DND-41 (cell line): ENCODE results near the gene WDR31.

Experiments
- ATAC-seq: fragments of 200-7000 bp; cut with Tn5 transposase; 3 replicates; pipeline ENCODE4 v1.9.1; 2021; ENCODE audit warnings: low read depth; ENCODE audit not compliant: insufficient read depth
- DNase-seq: peaks from one replicate; pipeline ENCODE4 v3.0.0-alpha.2; 2020
- H2AFZ ChIP-seq: 2 replicates; pipeline ENCODE4 v1.6.0; 2012; ENCODE audit warnings: low read depth, low read length
- H3K27ac ChIP-seq: 2 replicates; pipeline ENCODE4 v1.5.1; 2012; ENCODE audit warnings: low read length, inconsistent platforms
- H3K27me3 ChIP-seq: fragments of 200-600 bp; sonication (generic); 2 replicates; pipeline ENCODE4 v1.6.0; 2012; ENCODE audit warnings: low read length, mild to moderate bottlenecking, inconsistent platforms; ENCODE audit not compliant: insufficient read depth, poor library complexity
- H3K36me3 ChIP-seq: 2 replicates; pipeline ENCODE4 v1.5.1; 2012; ENCODE audit warnings: low read length, inconsistent platforms; ENCODE audit not compliant: insufficient read depth
- H3K4me1 ChIP-seq: 2 replicates; pipeline ENCODE4 v1.5.1; 2012; ENCODE audit warnings: mild to moderate bottlenecking, low read length; ENCODE audit not compliant: insufficient read depth
- H3K4me2 ChIP-seq: 2 replicates; pipeline ENCODE4 v1.6.0; 2012; ENCODE audit warnings: mild to moderate bottlenecking, moderate library complexity, low read length, inconsistent platforms; ENCODE audit not compliant: insufficient read depth
- H3K4me3 ChIP-seq, 2 experiments: fragments of 200-600 bp in 1 of 2; shearing (Covaris generic) in 1 of 2; 2 replicates each; pipeline ENCODE4 v1.5.1; 2012 to 2016; ENCODE audit warnings: inconsistent platforms in 2 of 2, low read length in 2 of 2, mild to moderate bottlenecking in 2 of 2, low read depth in 1 of 2, moderate library complexity in 1 of 2
- H3K79me2 ChIP-seq: 2 replicates; pipeline ENCODE4 v1.6.0; 2012; ENCODE audit warnings: low read length, inconsistent platforms; ENCODE audit not compliant: insufficient read depth
- H3K9ac ChIP-seq: 2 replicates; pipeline ENCODE4 v1.6.0; 2012; ENCODE audit warnings: low read depth, mild to moderate bottlenecking, inconsistent platforms, low read length, moderate library complexity
- H3K9me3 ChIP-seq: 2 replicates; pipeline ENCODE4 v1.5.1; 2012; ENCODE audit warnings: low read length, moderate library complexity, mild to moderate bottlenecking, inconsistent platforms; ENCODE audit not compliant: insufficient read depth, severe bottlenecking
- H4K20me1 ChIP-seq: 2 replicates; pipeline ENCODE4 v1.6.0; 2012; ENCODE audit warnings: low read length; ENCODE audit not compliant: insufficient read depth
- CTCF ChIP-seq: IDR thresholded peaks from 2 replicates; pipeline ENCODE4 v1.5.1; 2012; ENCODE audit warnings: borderline replicate concordance, low read length, moderate library complexity, mild to moderate bottlenecking; ENCODE audit not compliant: poor library complexity, severe bottlenecking; ENCODE audit errors: extremely low read depth
- EZH2 ChIP-seq: IDR thresholded peaks from 3 replicates; pipeline ENCODE4 v1.6.1; 2012; ENCODE audit warnings: borderline replicate concordance, low read depth, mild to moderate bottlenecking, moderate library complexity, low read length, inconsistent platforms; ENCODE audit not compliant: severe bottlenecking

WDR31 gene

DNA sequence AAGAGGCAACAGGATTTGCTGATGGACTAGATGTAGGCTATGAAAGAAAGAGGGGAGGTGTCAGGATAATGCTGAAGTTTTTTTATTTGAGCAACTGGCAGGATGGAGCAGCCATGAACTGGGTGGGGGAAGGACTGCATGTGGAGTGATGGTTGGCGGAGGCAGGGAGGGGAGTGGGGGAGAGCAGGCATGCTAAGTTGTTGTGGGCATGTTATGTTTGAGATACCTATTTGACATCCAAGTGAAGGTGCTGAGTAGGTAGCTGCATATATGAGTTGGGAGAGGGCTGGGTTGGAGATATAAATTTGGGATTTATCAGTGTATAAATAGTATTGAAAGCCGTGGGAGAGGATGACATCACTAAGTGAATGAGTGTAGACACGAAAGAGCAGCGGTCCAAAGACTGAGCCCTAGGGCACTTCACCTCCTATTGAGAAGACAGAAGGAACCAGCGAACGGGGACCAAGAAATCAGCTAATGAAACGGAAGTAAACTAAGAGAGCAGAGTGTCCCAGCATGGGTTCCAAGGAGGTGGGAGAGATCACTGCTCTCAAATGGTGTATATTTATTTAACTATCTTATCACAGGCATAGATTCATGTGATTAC is 16.7 kb upstream of the WDR31 start:
- H4K20me1 ChIP-seq = no peaks in the 10 kb centered on the region
- ATAC-seq = no peak
- no peaks in the 10 kb centered on the region for H3K36me3 ChIP-seq

DNA sequence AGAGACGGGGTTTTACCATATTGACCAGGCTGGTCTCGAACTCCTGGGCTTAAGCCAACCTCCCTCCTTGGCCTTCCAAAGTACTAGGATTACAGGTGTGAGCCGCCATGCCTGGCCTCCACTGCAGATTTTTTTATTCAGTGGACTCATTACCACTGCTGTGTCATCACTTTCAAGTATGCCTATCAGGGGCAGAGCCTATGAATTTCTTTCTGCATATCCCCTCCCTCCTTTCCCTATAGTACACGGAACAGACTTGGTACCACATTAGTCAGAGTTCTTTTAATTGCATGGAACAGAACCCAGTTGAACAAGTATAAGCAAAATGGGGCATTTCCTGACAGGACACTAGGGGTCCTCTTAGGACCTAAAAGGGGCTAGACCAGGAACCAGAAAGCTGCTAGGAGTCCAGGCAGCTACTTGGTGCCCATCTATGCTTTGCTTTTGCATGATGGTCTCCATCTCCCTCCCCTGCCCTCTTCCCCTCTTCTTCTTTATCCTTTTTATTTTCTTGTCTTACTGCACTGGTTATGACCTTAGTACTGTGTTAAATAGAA is 15.0 kb upstream of the WDR31 start:
- no peak overlapping the region for H3K4me2 ChIP-seq
- no peaks in the 10 kb centered on the region; the same call in 1 of the 2 replicates for H3K4me1 ChIP-seq
- no peaks in the 10 kb centered on the region for H3K36me3 ChIP-seq
- H3K9me3 ChIP-seq = no peaks in the 10 kb centered on the region
- H4K20me1 ChIP-seq = no peaks in the 10 kb centered on the region
- no peak overlapping the region for H3K9ac ChIP-seq
- no peaks in the 10 kb centered on the region for H3K79me2 ChIP-seq
- peaks cover 24% of the 10 kb centered on the region for H3K27me3 ChIP-seq
- no peak overlapping the region for H3K27ac ChIP-seq
- no peak overlapping the region for H2AFZ ChIP-seq
- no peak for TF ChIP-seq EZH2
- TF ChIP-seq CTCF = peak; percentile 17
- no peak for DNase-seq
- ATAC-seq = no peak
- H3K4me3 ChIP-seq = no peak overlapping the region

More for the DNA sequence above, 16.7 kb upstream of the WDR31 start:
- H3K27ac ChIP-seq = no peak overlapping the region
- DNase-seq = no peak
- H3K4me3 ChIP-seq = no peak overlapping the region
- H3K4me1 ChIP-seq = no peaks in the 10 kb centered on the region
- H3K9ac ChIP-seq = no peak overlapping the region
- no peaks in the 10 kb centered on the region for H3K79me2 ChIP-seq
- H3K27me3 ChIP-seq = peaks cover 11% of the 10 kb centered on the region
- H3K4me2 ChIP-seq = no peak overlapping the region
- no peaks in the 10 kb centered on the region for H3K9me3 ChIP-seq
- H2AFZ ChIP-seq = no peak overlapping the region
- TF ChIP-seq CTCF (no peak), EZH2 (no peak)

DNA sequence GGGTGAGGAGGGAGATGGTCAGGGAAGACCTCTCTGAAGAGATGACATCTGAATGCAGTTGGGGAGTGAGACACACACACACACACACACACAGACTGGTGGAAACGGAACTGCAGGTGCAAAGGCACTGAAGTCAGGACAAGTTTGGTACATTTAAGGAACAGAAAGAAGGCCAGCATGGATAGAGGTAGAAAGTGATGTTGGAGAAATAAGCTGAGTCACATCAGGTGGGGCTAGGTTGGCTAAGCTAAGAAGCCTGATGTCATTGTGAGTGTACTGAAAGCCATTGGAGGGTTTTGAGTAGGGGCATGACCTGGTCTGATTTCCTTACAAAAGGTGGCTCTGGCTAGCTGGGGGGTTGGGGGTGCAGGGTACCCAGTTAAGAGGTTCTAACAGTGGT is 12.3 kb upstream of the WDR31 start:
- H3K36me3 ChIP-seq = no peaks in the 10 kb centered on the region
- peaks cover 5% of the 10 kb centered on the region; the same call in 1 of the 2 replicates for H3K4me1 ChIP-seq
- H3K4me3 ChIP-seq = no peak overlapping the region
- no peaks in the 10 kb centered on the region for H3K9me3 ChIP-seq
- H2AFZ ChIP-seq = no peak overlapping the region
- H3K9ac ChIP-seq = no peak overlapping the region
- no peak for ATAC-seq
- peaks cover 35% of the 10 kb centered on the region for H3K27me3 ChIP-seq
- H3K79me2 ChIP-seq = no peaks in the 10 kb centered on the region
- DNase-seq = no peak
- no peak for TF ChIP-seq CTCF
- TF ChIP-seq EZH2 = no peak
- H3K27ac ChIP-seq = no peak overlapping the region
- H4K20me1 ChIP-seq = no peaks in the 10 kb centered on the region
- H3K4me2 ChIP-seq = no peak overlapping the region
